GM23338 (cell line): Measurements from ENCODE around the gene ESYT2. TPM values are rescaled to one million over a fixed set of nuclear protein-coding genes. Genes with fewer than 3 reads are reported as not detected.

Experiments
- ATAC-seq: fragments of 200-7000 bp; cut with Tn5 transposase; 3 replicates; pipeline ENCODE4 v1.9.1; 2020
- DNase-seq: peaks from one replicate; pipeline ENCODE4 v3.0.0-alpha.2; 2015; ENCODE audit warnings: low spot score
- H2AFZ ChIP-seq: fragments of 200-600 bp; sonication (generic); 2 replicates; pipeline ENCODE4 v1.8.0; 2016; ENCODE audit warnings: antibody characterized with exemption, mild to moderate bottlenecking, moderate library complexity
- H3F3A ChIP-seq: fragments of 200-600 bp; sonication (generic); replicated peaks from 2 replicates; pipeline ENCODE4 v1.8.0; 2017; ENCODE audit warnings: antibody characterized with exemption, mixed run types, low read depth
- H3K27ac ChIP-seq: fragments of 200-600 bp; sonication (generic); 2 replicates; pipeline ENCODE4 v1.6.1; 2016; ENCODE audit warnings: low read depth
- H3K27me3 ChIP-seq: fragments of 200-600 bp; sonication (generic); 2 replicates; pipeline ENCODE4 v1.8.0; 2016; ENCODE audit warnings: mild to moderate bottlenecking, mixed run types, moderate library complexity; ENCODE audit not compliant: insufficient read depth
- H3K36me3 ChIP-seq: fragments of 200-600 bp; sonication (generic); 2 replicates; pipeline ENCODE4 v1.8.0; 2016; ENCODE audit warnings: mild to moderate bottlenecking; ENCODE audit not compliant: insufficient read depth
- H3K4me1 ChIP-seq: fragments of 200-600 bp; sonication (generic); 2 replicates; pipeline ENCODE4 v1.8.0; 2016; ENCODE audit warnings: mild to moderate bottlenecking, moderate library complexity; ENCODE audit not compliant: insufficient read depth
- H3K4me2 ChIP-seq: fragments of 200-600 bp; sonication (generic); 2 replicates; pipeline ENCODE4 v1.7.1; 2017; ENCODE audit warnings: mixed run types
- H3K4me3 ChIP-seq: fragments of 200-600 bp; sonication (generic); 2 replicates; pipeline ENCODE4 v1.6.1; 2016; ENCODE audit warnings: mixed run types
- H3K79me2 ChIP-seq: fragments of 200-600 bp; sonication (generic); replicated peaks from 2 replicates; pipeline ENCODE4 v1.8.0; 2017; ENCODE audit warnings: mild to moderate bottlenecking; ENCODE audit not compliant: insufficient read depth
- H3K9me2 ChIP-seq: fragments of 200-600 bp; sonication (generic); 2 replicates; pipeline ENCODE4 v1.8.0; 2017; ENCODE audit not compliant: insufficient read depth
- H4K20me1 ChIP-seq: fragments of 200-600 bp; sonication (generic); replicated peaks from 2 replicates; pipeline ENCODE4 v1.8.0; 2017; ENCODE audit warnings: mild to moderate bottlenecking; ENCODE audit not compliant: insufficient read depth
- H3K27ac Mint-ChIP-seq: 2 replicates; pipeline ENCODE4 v1.8.0; 2020; ENCODE audit warnings: inconsistent platforms, mild to moderate bottlenecking, moderate library complexity, mixed read lengths
- H3K27me3 Mint-ChIP-seq: 3 replicates; pipeline ENCODE4 v1.8.0; 2022; ENCODE audit warnings: low read depth, mild to moderate bottlenecking, moderate library complexity, mixed read lengths, inconsistent platforms; ENCODE audit not compliant: insufficient read depth, poor library complexity
- H3K36me3 Mint-ChIP-seq: 3 replicates; pipeline ENCODE4 v1.8.0; 2021; ENCODE audit warnings: low read depth, mild to moderate bottlenecking, inconsistent platforms, moderate library complexity, mixed read lengths
- H3K4me1 Mint-ChIP-seq: 3 replicates; pipeline ENCODE4 v1.8.0; 2020; ENCODE audit warnings: mild to moderate bottlenecking, inconsistent platforms, mixed read lengths
- H3K4me3 Mint-ChIP-seq: 3 replicates; pipeline ENCODE4 v1.8.0; 2021; ENCODE audit warnings: moderate library complexity, mild to moderate bottlenecking, inconsistent platforms, mixed read lengths
- H3K9me3 Mint-ChIP-seq: 3 replicates; pipeline ENCODE4 v1.8.0; 2020; ENCODE audit warnings: moderate library complexity, mild to moderate bottlenecking, inconsistent platforms, mixed read lengths
- CREB1 ChIP-seq: fragments of 250-450 bp; sonication (Bioruptor Pico); IDR thresholded peaks from 2 replicates; pipeline ENCODE4 v1.5.0; 2020; ENCODE audit warnings: low read depth, mild to moderate bottlenecking, moderate library complexity
- EZH2 ChIP-seq: fragments of 200-600 bp; sonication (generic); IDR thresholded peaks from one replicate; pipeline ENCODE4 v1.8.0; 2017; ENCODE audit warnings: antibody characterized with exemption, mild to moderate bottlenecking, low read depth; ENCODE audit not compliant: unreplicated experiment
- JUNB ChIP-seq: IDR thresholded peaks from one replicate; pipeline ENCODE4 v1.6.1; 2016; ENCODE audit warnings: antibody characterized with exemption; ENCODE audit not compliant: unreplicated experiment
- NANOG ChIP-seq: IDR thresholded peaks from 2 replicates; pipeline ENCODE4 v1.6.1; 2016; ENCODE audit warnings: antibody characterized with exemption, borderline replicate concordance
- STAT1 ChIP-seq: IDR thresholded peaks from one replicate; pipeline ENCODE4 v1.6.1; 2016; ENCODE audit warnings: antibody characterized with exemption; ENCODE audit not compliant: unreplicated experiment
- polyA plus RNA-seq: library from polyadenylated mRNA; unstranded; fragments of >200 nt; fragmentation: Nextera tagmentation; extraction: Ambion mirVana; gene quantifications from 2 replicates; pipeline ENCODE4 v1.2.1, GENCODE V29; 2016
- total RNA-seq: library from RNA; depleted of rRNA; stranded (reverse); fragments of >200 nt; shearing (Covaris generic); gene quantifications from 2 replicates; pipeline ENCODE4 v1.2.3, GENCODE V29; 2014
- TF ChIP-seq, protein P1 (sequence below): IDR thresholded peaks from 2 replicates; pipeline ENCODE4 v1.6.1; 2016; ENCODE audit warnings: antibody characterized with exemption
- TF ChIP-seq, protein P2 (sequence below), 2 experiments: fragments of 200-600 bp in 1 of 2; sonication (generic) in 1 of 2; conservative IDR thresholded peaks; 2 replicates each; pipeline versions ENCODE4 v1.5.1 to v1.6.1; 2016 to 2017; ENCODE audit warnings: antibody characterized with exemption in 2 of 2, low read depth in 2 of 2, mild to moderate bottlenecking in 2 of 2, moderate library complexity in 1 of 2
- TF ChIP-seq, protein P3 (sequence below): fragments of 250-450 bp; sonication (Bioruptor Pico); IDR thresholded peaks from 2 replicates; pipeline ENCODE4 v1.5.0; 2020; ENCODE audit warnings: mild to moderate bottlenecking, moderate library complexity

ESYT2 gene
- total and polyA plus RNA-seq, 2 experiments from 2014 or later, result 9.6 to 52.7 TPM

DNA sequence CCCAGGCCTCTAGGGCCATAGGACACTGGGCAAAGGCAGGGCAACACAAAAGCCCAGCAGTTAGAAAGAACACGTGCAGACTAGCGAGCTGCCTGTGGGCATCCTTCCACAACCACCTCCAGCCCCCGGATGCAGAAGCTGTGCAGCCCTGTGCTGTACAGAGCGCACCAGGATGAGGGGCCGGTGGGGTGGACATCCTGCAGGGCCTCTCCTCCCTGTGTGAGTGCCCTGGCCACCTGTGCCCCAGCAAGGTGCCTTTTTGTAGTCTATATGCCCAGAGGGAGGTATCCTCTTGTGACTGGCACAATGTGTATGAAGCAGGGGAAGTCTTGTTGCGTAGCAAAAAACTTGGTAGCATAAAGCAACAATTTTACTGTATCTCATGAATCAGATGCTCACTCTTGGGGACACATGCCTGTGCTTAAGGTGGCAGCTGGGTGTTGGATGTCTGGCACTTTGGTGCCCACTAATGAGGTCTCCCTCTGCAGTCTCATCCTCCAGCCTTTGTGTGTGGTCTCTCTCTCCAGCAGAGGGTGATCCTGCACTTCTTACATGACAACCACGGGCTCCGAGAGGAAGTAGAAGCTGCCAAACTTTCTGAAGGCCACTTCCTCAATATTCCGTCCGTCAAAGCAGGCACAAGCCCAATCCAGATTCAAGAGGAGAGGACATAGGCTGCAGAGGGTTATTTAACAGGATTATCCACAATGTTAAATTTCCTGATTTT is 133.4 kb downstream of the ESYT2 start:
- Histone ChIP-seq H2AFZ (no peak overlapping the region), H3F3A (0 out of 2 replicates have a peak, but pooled peaks cover 8% of the 10 kb centered on the region), H3K79me2 (peaks cover 84% of the 10 kb centered on the region), H3K36me3 (peaks cover 72% of the 10 kb centered on the region), H3K4me2 (no peak overlapping the region), H3K4me1 (peaks cover 7% of the 10 kb centered on the region), H4K20me1 (peaks cover 67% of the 10 kb centered on the region), H3K27ac (no peak overlapping the region), H3K4me3 (no peak overlapping the region), H3K27me3 (no peaks in the 10 kb centered on the region), H3K9me2 (no peaks in the 10 kb centered on the region)
- Mint-ChIP-seq H3K9me3 (no peaks in the 10 kb centered on the region), H3K27me3 (peaks cover 2% of the 10 kb centered on the region), H3K36me3 (peaks cover 79% of the 10 kb centered on the region), H3K27ac (no peak overlapping the region), H3K4me1 (peaks cover 5% of the 10 kb centered on the region; the same call in 2 of the 3 replicates), H3K4me3 (no peak overlapping the region)
- DNase-seq (peak; percentile 64), ATAC-seq (peak; percentile 89)
- TF ChIP-seq NANOG (no peak), EZH2 (no peak), JUNB (no peak), STAT1 (no peak), CREB1 (CRISPR knock-in tag) (no peak)
- TF ChIP-seq, protein P1, sequence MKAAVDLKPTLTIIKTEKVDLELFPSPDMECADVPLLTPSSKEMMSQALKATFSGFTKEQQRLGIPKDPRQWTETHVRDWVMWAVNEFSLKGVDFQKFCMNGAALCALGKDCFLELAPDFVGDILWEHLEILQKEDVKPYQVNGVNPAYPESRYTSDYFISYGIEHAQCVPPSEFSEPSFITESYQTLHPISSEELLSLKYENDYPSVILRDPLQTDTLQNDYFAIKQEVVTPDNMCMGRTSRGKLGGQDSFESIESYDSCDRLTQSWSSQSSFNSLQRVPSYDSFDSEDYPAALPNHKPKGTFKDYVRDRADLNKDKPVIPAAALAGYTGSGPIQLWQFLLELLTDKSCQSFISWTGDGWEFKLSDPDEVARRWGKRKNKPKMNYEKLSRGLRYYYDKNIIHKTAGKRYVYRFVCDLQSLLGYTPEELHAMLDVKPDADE, result no peak
- TF ChIP-seq, protein P2, sequence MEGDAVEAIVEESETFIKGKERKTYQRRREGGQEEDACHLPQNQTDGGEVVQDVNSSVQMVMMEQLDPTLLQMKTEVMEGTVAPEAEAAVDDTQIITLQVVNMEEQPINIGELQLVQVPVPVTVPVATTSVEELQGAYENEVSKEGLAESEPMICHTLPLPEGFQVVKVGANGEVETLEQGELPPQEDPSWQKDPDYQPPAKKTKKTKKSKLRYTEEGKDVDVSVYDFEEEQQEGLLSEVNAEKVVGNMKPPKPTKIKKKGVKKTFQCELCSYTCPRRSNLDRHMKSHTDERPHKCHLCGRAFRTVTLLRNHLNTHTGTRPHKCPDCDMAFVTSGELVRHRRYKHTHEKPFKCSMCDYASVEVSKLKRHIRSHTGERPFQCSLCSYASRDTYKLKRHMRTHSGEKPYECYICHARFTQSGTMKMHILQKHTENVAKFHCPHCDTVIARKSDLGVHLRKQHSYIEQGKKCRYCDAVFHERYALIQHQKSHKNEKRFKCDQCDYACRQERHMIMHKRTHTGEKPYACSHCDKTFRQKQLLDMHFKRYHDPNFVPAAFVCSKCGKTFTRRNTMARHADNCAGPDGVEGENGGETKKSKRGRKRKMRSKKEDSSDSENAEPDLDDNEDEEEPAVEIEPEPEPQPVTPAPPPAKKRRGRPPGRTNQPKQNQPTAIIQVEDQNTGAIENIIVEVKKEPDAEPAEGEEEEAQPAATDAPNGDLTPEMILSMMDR (conservative IDR thresholded peaks at IDR 0.05; ENCODE audit: low read depth in 2 of 2), result peak; percentile 46 to 67

DNA sequence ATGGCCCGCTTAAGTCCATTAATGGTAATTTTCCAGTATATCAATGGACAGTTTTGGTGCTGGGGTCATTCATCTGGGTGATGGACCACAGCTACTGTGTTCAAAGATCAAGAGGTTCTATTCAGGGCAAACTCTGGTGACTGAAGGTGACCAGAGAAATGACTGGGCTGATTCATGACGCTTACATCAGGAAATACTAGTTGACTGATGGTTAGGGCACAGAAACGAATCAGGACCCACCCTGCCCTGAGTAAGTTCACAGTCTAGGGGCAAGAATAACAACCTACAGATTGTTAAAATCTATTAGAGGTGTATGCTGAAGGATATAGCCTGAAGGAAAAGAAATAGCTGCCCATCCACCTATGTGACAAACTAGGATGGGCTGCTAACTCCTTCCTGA is 134.3 kb downstream of the ESYT2 start:
- 0 out of 2 replicates have a peak, but pooled peaks cover 8% of the 10 kb centered on the region for H3F3A ChIP-seq
- no peak overlapping the region for H3K27ac ChIP-seq
- peaks cover 4% of the 10 kb centered on the region; the same call in 1 of the 2 replicates for H3K4me1 ChIP-seq
- no peak overlapping the region for H3K27ac Mint-ChIP-seq
- peaks cover 76% of the 10 kb centered on the region for H3K79me2 ChIP-seq
- peaks cover 2% of the 10 kb centered on the region; the same call in 2 of the 3 replicates for H3K4me1 Mint-ChIP-seq
- H3K9me3 Mint-ChIP-seq, result no peaks in the 10 kb centered on the region
- H3K27me3 ChIP-seq, result no peaks in the 10 kb centered on the region
- H4K20me1 ChIP-seq, result peaks cover 60% of the 10 kb centered on the region
- peaks cover 77% of the 10 kb centered on the region for H3K36me3 Mint-ChIP-seq
- no peak for ATAC-seq
- no peaks in the 10 kb centered on the region for H3K9me2 ChIP-seq
- no peak overlapping the region for H3K4me3 Mint-ChIP-seq
- peaks cover 2% of the 10 kb centered on the region for H3K27me3 Mint-ChIP-seq
- H3K36me3 ChIP-seq, result peaks cover 70% of the 10 kb centered on the region
- H2AFZ ChIP-seq, result no peak overlapping the region
- no peak overlapping the region for H3K4me2 ChIP-seq
- H3K4me3 ChIP-seq, result no peak overlapping the region
- no peak for DNase-seq
- TF ChIP-seq, protein P2 (conservative IDR thresholded peaks at IDR 0.05; ENCODE audit: low read depth in 2 of 2), result no peak
- TF ChIP-seq JUNB (no peak), CREB1 (CRISPR knock-in tag) (no peak)
- TF ChIP-seq, protein P3, sequence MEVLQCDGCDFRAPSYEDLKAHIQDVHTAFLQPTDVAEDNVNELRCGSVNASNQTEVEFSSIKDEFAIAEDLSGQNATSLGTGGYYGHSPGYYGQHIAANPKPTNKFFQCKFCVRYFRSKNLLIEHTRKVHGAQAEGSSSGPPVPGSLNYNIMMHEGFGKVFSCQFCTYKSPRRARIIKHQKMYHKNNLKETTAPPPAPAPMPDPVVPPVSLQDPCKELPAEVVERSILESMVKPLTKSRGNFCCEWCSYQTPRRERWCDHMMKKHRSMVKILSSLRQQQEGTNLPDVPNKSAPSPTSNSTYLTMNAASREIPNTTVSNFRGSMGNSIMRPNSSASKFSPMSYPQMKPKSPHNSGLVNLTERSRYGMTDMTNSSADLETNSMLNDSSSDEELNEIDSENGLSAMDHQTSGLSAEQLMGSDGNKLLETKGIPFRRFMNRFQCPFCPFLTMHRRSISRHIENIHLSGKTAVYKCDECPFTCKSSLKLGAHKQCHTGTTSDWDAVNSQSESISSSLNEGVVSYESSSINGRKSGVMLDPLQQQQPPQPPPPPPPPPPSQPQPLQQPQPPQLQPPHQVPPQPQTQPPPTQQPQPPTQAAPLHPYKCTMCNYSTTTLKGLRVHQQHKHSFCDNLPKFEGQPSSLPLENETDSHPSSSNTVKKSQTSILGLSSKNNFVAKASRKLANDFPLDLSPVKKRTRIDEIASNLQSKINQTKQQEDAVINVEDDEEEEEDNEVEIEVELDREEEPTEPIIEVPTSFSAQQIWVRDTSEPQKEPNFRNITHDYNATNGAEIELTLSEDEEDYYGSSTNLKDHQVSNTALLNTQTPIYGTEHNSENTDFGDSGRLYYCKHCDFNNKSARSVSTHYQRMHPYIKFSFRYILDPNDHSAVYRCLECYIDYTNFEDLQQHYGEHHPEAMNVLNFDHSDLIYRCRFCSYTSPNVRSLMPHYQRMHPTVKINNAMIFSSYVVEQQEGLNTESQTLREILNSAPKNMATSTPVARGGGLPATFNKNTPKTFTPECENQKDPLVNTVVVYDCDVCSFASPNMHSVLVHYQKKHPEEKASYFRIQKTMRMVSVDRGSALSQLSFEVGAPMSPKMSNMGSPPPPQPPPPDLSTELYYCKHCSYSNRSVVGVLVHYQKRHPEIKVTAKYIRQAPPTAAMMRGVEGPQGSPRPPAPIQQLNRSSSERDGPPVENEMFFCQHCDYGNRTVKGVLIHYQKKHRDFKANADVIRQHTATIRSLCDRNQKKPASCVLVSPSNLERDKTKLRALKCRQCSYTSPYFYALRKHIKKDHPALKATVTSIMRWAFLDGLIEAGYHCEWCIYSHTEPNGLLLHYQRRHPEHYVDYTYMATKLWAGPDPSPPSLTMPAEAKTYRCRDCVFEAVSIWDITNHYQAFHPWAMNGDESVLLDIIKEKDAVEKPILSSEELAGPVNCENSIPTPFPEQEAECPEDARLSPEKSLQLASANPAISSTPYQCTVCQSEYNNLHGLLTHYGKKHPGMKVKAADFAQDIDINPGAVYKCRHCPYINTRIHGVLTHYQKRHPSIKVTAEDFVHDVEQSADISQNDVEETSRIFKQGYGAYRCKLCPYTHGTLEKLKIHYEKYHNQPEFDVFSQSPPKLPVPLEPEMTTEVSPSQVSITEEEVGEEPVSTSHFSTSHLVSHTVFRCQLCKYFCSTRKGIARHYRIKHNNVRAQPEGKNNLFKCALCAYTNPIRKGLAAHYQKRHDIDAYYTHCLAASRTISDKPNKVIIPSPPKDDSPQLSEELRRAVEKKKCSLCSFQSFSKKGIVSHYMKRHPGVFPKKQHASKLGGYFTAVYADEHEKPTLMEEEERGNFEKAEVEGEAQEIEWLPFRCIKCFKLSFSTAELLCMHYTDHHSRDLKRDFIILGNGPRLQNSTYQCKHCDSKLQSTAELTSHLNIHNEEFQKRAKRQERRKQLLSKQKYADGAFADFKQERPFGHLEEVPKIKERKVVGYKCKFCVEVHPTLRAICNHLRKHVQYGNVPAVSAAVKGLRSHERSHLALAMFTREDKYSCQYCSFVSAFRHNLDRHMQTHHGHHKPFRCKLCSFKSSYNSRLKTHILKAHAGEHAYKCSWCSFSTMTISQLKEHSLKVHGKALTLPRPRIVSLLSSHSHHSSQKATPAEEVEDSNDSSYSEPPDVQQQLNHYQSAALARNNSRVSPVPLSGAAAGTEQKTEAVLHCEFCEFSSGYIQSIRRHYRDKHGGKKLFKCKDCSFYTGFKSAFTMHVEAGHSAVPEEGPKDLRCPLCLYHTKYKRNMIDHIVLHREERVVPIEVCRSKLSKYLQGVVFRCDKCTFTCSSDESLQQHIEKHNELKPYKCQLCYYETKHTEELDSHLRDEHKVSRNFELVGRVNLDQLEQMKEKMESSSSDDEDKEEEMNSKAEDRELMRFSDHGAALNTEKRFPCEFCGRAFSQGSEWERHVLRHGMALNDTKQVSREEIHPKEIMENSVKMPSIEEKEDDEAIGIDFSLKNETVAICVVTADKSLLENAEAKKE (CRISPR knock-in tag), result no peak
